SK-N-SH (cell line): ENCODE results near the gene MCTP2. TPM values are rescaled to one million over a fixed set of nuclear protein-coding genes. Genes with fewer than 3 reads are reported as not detected.

Source experiments
- CTCF ChIA-PET: fragments of 300-600, 350-600 bp; formaldehyde crosslinking; extraction: SDS; loops from one replicate; lab custom pipeline; 2021; lab: Yijun Ruan, JAX
- POLR2A ChIA-PET: fragments of 350-600 bp; sonication (Branson Sonifier 250); formaldehyde crosslinking; extraction: SDS; loops from one replicate; lab custom pipeline; 2020; ENCODE audit warnings: antibody characterized with exemption, inconsistent platforms; lab: Yijun Ruan, JAX
- DNase-seq: peaks from one replicate; pipeline ENCODE4 v3.0.0; 2012
- H2AFZ ChIP-seq: fragments of 200-600 bp; sonication (generic); 2 replicates; pipeline ENCODE4 v1.8.1; 2016; ENCODE audit warnings: antibody characterized with exemption, mild to moderate bottlenecking, low read depth
- H3F3A ChIP-seq: fragments of 200-600 bp; sonication (generic); replicated peaks from 2 replicates; pipeline ENCODE3; 2016; ENCODE audit warnings: antibody characterized with exemption, mild to moderate bottlenecking; ENCODE audit not compliant: insufficient read depth
- H3K27ac ChIP-seq, 2 experiments: fragments of 200-500 bp in 1 of 2; fragments of 200-600 bp in 1 of 2; sonication (Bioruptor generic) in 1 of 2; sonication (generic), shearing (Covaris generic) in 1 of 2; 2 replicates each; pipeline versions ENCODE4 v1.5.1 to v1.6.1; 2014 to 2016; ENCODE audit warnings: low read depth in 2 of 2, inconsistent platforms in 1 of 2, low read length in 1 of 2, mild to moderate bottlenecking in 1 of 2, mixed read lengths in 1 of 2
- H3K27me3 ChIP-seq: fragments of 200-600 bp; sonication (generic), shearing (Covaris generic); 2 replicates; pipeline ENCODE4 v1.6.1; 2016; ENCODE audit warnings: mixed run types; ENCODE audit not compliant: insufficient read depth
- H3K36me3 ChIP-seq, 2 experiments: fragments of 200-500 bp in 1 of 2; fragments of 200-600 bp in 1 of 2; sonication (Bioruptor generic) in 1 of 2; sonication (generic) in 1 of 2; replicated peaks in 1 of 2; 2 replicates each; pipeline versions ENCODE3 to v1.5.1; 2014 to 2016; ENCODE audit warnings: low read length in 1 of 2, mild to moderate bottlenecking in 1 of 2; ENCODE audit not compliant: insufficient read depth in 2 of 2, control insufficient read depth in 1 of 2
- H3K4me1 ChIP-seq, 2 experiments: fragments of 200-500 bp in 1 of 2; fragments of 200-600 bp in 1 of 2; sonication (Bioruptor generic) in 1 of 2; sonication (generic), shearing (Covaris generic) in 1 of 2; 2 replicates each; pipeline versions ENCODE4 v1.5.1 to v1.6.1; 2014 to 2016; ENCODE audit warnings: low read depth in 1 of 2, low read length in 1 of 2, mixed run types in 1 of 2; ENCODE audit not compliant: insufficient read depth in 2 of 2, control insufficient read depth in 1 of 2
- H3K4me2 ChIP-seq: fragments of 200-600 bp; sonication (generic), shearing (Covaris generic); 2 replicates; pipeline ENCODE4 v1.6.1; 2017; ENCODE audit warnings: mixed run types
- H3K4me3 ChIP-seq, 2 experiments: fragments of 200-500 bp in 1 of 2; fragments of 200-600 bp in 1 of 2; sonication (Bioruptor generic) in 1 of 2; sonication (generic), shearing (Covaris generic) in 1 of 2; 2 replicates each; pipeline versions ENCODE4 v1.5.1 to v1.8.1; 2014 to 2016; ENCODE audit warnings: low read depth in 2 of 2, inconsistent platforms in 1 of 2, low read length in 1 of 2, mild to moderate bottlenecking in 1 of 2, mixed read lengths in 1 of 2, moderate library complexity in 1 of 2
- H3K79me2 ChIP-seq: fragments of 200-600 bp; sonication (generic); 2 replicates; pipeline ENCODE4 v1.8.1; 2017; ENCODE audit warnings: mild to moderate bottlenecking; ENCODE audit not compliant: insufficient read depth
- H3K9ac ChIP-seq: fragments of 200-600 bp; sonication (generic); 2 replicates; pipeline ENCODE4 v1.6.1; 2017; ENCODE audit warnings: mixed run types
- H3K9me2 ChIP-seq: fragments of 200-600 bp; sonication (generic); 2 replicates; pipeline ENCODE4 v1.6.1; 2017; ENCODE audit warnings: mixed run types
- H3K9me3 ChIP-seq: fragments of 200-600 bp; sonication (generic); 2 replicates; pipeline ENCODE4 v1.6.1; 2017; ENCODE audit warnings: mixed run types, mild to moderate bottlenecking, moderate library complexity
- H4K20me1 ChIP-seq: fragments of 200-600 bp; sonication (generic); 2 replicates; pipeline ENCODE4 v1.6.1; 2017; ENCODE audit warnings: mild to moderate bottlenecking, mixed run types; ENCODE audit not compliant: insufficient read depth
- CTCF ChIP-seq: fragments of 200-600 bp; sonication (generic); IDR thresholded peaks from 2 replicates; pipeline ENCODE4 v1.6.1; 2017; ENCODE audit warnings: antibody characterized with exemption, mild to moderate bottlenecking, moderate library complexity
- EP300 ChIP-seq, 2 experiments: IDR thresholded peaks; 2 replicates each; pipeline versions ENCODE4 v1.4.0 to v1.6.1; 2012; ENCODE audit warnings: borderline replicate concordance in 1 of 2, low read depth in 1 of 2, low read length in 1 of 2
- EZH2phosphoT487 ChIP-seq: fragments of 200-600 bp; sonication (generic); IDR thresholded peaks from 2 replicates; pipeline ENCODE4 v1.6.1; 2017; ENCODE audit warnings: low read depth, mixed run types, mild to moderate bottlenecking, antibody characterized with exemption, moderate library complexity, borderline replicate concordance
- FOXJ3 ChIP-seq: sonication (generic); formaldehyde crosslinking; IDR thresholded peaks from 2 replicates; pipeline ENCODE4 v1.5.1; 2020; ENCODE audit warnings: mild to moderate bottlenecking, missing genetic modification reagents
- FOXM1 ChIP-seq: IDR thresholded peaks from 2 replicates; pipeline ENCODE4 v1.4.0; 2012; ENCODE audit warnings: low read depth, mild to moderate bottlenecking
- GABPA ChIP-seq: IDR thresholded peaks from 2 replicates; pipeline ENCODE4 v1.4.0; 2012; ENCODE audit warnings: low read depth, mild to moderate bottlenecking
- JUND ChIP-seq: IDR thresholded peaks from 2 replicates; pipeline ENCODE4 v1.4.0; 2012
- MEF2A ChIP-seq: IDR thresholded peaks from 2 replicates; pipeline ENCODE4 v1.4.0; 2012; ENCODE audit warnings: low read depth, borderline replicate concordance
- MXI1 ChIP-seq: IDR thresholded peaks from 2 replicates; pipeline ENCODE4 v1.6.1; 2012; ENCODE audit warnings: mild to moderate bottlenecking, low read depth, low read length, improper control_type of control experiment
- NFIC ChIP-seq: IDR thresholded peaks from 2 replicates; pipeline ENCODE4 v1.4.0; 2012; ENCODE audit warnings: borderline replicate concordance
- POLR2AphosphoS5 ChIP-seq: IDR thresholded peaks from 2 replicates; pipeline ENCODE4 v1.6.1; 2012; ENCODE audit warnings: low read depth, low read length
- RAD21 ChIP-seq: IDR thresholded peaks from 2 replicates; pipeline ENCODE4 v1.6.1; 2012; ENCODE audit warnings: mild to moderate bottlenecking, low read length
- RFX5 ChIP-seq: IDR thresholded peaks from 2 replicates; pipeline ENCODE4 v1.6.1; 2012; ENCODE audit warnings: mild to moderate bottlenecking, improper control_type of control experiment, low read length
- RXRA ChIP-seq: IDR thresholded peaks from 2 replicates; pipeline ENCODE4 v1.4.0; 2012; ENCODE audit warnings: low read depth, mild to moderate bottlenecking, borderline replicate concordance
- SIN3A ChIP-seq: IDR thresholded peaks from 2 replicates; pipeline ENCODE4 v1.6.1; 2012; ENCODE audit warnings: low read depth, mild to moderate bottlenecking, low read length, moderate library complexity, borderline replicate concordance
- TAF1 ChIP-seq: IDR thresholded peaks from 2 replicates; pipeline ENCODE4 v1.6.1; 2012; ENCODE audit warnings: low read depth, mild to moderate bottlenecking, low read length, moderate library complexity, borderline replicate concordance
- USF2 ChIP-seq: fragments of 150-350 bp; IDR thresholded peaks from 2 replicates; pipeline ENCODE4 v1.6.1; 2017; ENCODE audit warnings: antibody characterized with exemption, low read length, low read depth, borderline replicate concordance
- YY1 ChIP-seq: IDR thresholded peaks from 2 replicates; pipeline ENCODE4 v1.4.0; 2012; ENCODE audit warnings: low read depth, mild to moderate bottlenecking
- WGBS: methylation state at CpG from one replicate; pipeline ENCODE4 v1.1.6; 2017; ENCODE audit warnings: low lambda C conversion rate; 5-methylcytosine and 5-hydroxymethylcytosine counted together
- polyA plus RNA-seq, 3 experiments: library from polyadenylated mRNA; depleted of rRNA; stranded (reverse); fragments of >200 nt; gene quantifications; 2 replicates each; pipeline ENCODE4 v1.2.3, GENCODE V29; 2012
- TF ChIP-seq, protein P1 (sequence below): IDR thresholded peaks from 2 replicates; pipeline ENCODE4 v1.4.0; 2012; ENCODE audit warnings: low read depth, borderline replicate concordance
- TF ChIP-seq, protein P2 (sequence below): IDR thresholded peaks from 2 replicates; pipeline ENCODE4 v1.4.0; 2012; ENCODE audit warnings: low read depth

The MCTP2 gene
- polyA plus RNA-seq, 1 of the 3 experiments (the other 2 are of a cell fraction): 0.26 TPM

DNA sequence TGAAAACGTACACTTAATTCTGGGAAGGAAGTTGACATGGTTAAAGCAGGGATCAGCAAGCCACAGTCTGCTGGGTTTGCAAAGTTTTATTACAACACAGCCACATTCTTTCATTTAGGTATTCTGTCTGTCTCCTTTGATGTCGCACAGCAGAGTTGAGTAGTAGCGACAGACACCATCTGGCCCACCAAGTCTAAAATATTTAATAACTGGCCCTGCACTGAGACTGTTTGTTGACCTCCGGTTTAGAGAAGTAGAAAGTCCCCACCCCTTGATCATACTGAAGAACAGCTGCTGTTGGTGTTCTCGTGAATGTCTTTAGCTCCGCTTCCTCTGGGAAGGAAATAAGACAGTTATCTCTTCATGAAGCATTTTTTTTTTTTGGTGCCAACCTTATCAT lies 66.2 kb downstream of the MCTP2 start:
- Histone ChIP-seq H2AFZ (no peak overlapping the region), H3K4me2 (no peak overlapping the region), H3K9me3 (no peaks in the 10 kb centered on the region), H3K9me2 (0 out of 2 replicates have a peak, but pooled peaks cover 2% of the 10 kb centered on the region), H3K4me3 (no peak overlapping the region), H3K36me3 (no peaks in the 10 kb centered on the region), H4K20me1 (no peaks in the 10 kb centered on the region), H3K4me1 (no peaks in the 10 kb centered on the region), H3K27ac (no peak overlapping the region), H3K79me2 (no peaks in the 10 kb centered on the region), H3F3A (no peaks in the 10 kb centered on the region), H3K27me3 (no peaks in the 10 kb centered on the region), H3K9ac (no peak overlapping the region)
- POLR2A ChIA-PET: interaction anchor here (0.7 kb wide), 1 partner anchor 66 kb away, joined by 3 read pairs; the partner anchor contains the start of gene MCTP2
- TF ChIP-seq GABPA: no peak
- TF ChIP-seq, protein P1, sequence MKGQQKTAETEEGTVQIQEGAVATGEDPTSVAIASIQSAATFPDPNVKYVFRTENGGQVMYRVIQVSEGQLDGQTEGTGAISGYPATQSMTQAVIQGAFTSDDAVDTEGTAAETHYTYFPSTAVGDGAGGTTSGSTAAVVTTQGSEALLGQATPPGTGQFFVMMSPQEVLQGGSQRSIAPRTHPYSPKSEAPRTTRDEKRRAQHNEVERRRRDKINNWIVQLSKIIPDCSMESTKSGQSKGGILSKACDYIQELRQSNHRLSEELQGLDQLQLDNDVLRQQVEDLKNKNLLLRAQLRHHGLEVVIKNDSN: no peak
- no peak for TF ChIP-seq JUND
- no peak for TF ChIP-seq TAF1
- no peak for TF ChIP-seq RXRA
- no peak for TF ChIP-seq MXI1
- TF ChIP-seq YY1: no peak
- no peak for TF ChIP-seq MEF2A
- no peak for TF ChIP-seq RAD21
- no peak for TF ChIP-seq FOXM1
- no peak for TF ChIP-seq RFX5
- TF ChIP-seq FOXJ3 (CRISPR knock-in tag): no peak
- TF ChIP-seq EZH2phosphoT487: no peak
- TF ChIP-seq SIN3A: no peak
- TF ChIP-seq, protein P2, sequence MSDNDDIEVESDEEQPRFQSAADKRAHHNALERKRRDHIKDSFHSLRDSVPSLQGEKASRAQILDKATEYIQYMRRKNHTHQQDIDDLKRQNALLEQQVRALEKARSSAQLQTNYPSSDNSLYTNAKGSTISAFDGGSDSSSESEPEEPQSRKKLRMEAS: no peak
- TF ChIP-seq NFIC: no peak
- no peak for TF ChIP-seq POLR2AphosphoS5
- TF ChIP-seq USF2: no peak
- TF ChIP-seq EP300 (IDR thresholded peaks at IDR 0.05; ENCODE audit: borderline replicate concordance in 1 of 2, low read depth in 1 of 2, low read length in 1 of 2): no peak
- no peak for TF ChIP-seq CTCF
- CTCF ChIA-PET: interaction anchor here (2.5 kb wide), 1 partner anchor 26 kb away, joined by 11 read pairs; no protein-coding TSS in a partner anchor
- no peak for DNase-seq
- 47% methylated on average over 6 of the region's 6 CpGs for WGBS
